ENCODE results near the gene ARHGAP12.
"Not testable (repeated sequence)": the region's sequence is repeated elsewhere in the genome, so short reads cannot be mapped to it uniquely, and the experiment has no call there.

Gene ARHGAP12

GRCh38 chr10:31773749-31774298, 154.8 kb downstream of the ARHGAP12 start:
- no peak for DNase-seq (ENCODE audit: extremely low read depth, low read depth)
- TF ChIP-seq CTCF (IDR thresholded peaks at IDR 0.05; ENCODE audit: low read depth, low read length, missing control alignments), result no peak
- H3K4me3 ChIP-seq (replicated peaks; ENCODE audit: low read depth, low read length), result no peak overlapping the region

GRCh38 chr10:31771331-31771831, 157.2 kb downstream of the ARHGAP12 start:
- no peak for TF ChIP-seq CTCF (IDR thresholded peaks at IDR 0.05; ENCODE audit: low read depth, low read length, missing control alignments)

GRCh38 chr10:31770307-31770902, 158.2 kb downstream of the ARHGAP12 start:
- peak; percentile 73 for TF ChIP-seq CTCF (IDR thresholded peaks at IDR 0.05; ENCODE audit: low read depth, low read length, missing control alignments)
- DNase-seq (ENCODE audit: extremely low read depth, low read depth), result no peak
- no peak overlapping the region for H3K4me3 ChIP-seq (replicated peaks; ENCODE audit: low read depth, low read length)

More at GRCh38 chr10:31771331-31771831, 157.2 kb downstream of the ARHGAP12 start:
- DNase-seq (ENCODE audit: extremely low read depth, low read depth), result no peak
- no peak overlapping the region for H3K4me3 ChIP-seq (replicated peaks; ENCODE audit: low read depth, low read length)

- H3K4me3 ChIP-seq (replicated peaks; ENCODE audit: low read depth, low read length), result no peak overlapping the region
- no peak for DNase-seq (ENCODE audit: extremely low read depth, low read depth)
- no peak for TF ChIP-seq CTCF (IDR thresholded peaks at IDR 0.05; ENCODE audit: low read depth, low read length, missing control alignments)
Observed at GRCh38 chr10:31769564-31769963, 159.1 kb downstream of the ARHGAP12 start.

GRCh38 chr10:31768935-31769334, 159.7 kb downstream of the ARHGAP12 start:
- not testable (repeated sequence) for H3K4me3 ChIP-seq (replicated peaks; ENCODE audit: low read depth, low read length); DNase-seq (ENCODE audit: extremely low read depth, low read depth)

- DNase-seq (ENCODE audit: extremely low read depth, low read depth), result no peak
- no peak for TF ChIP-seq CTCF (IDR thresholded peaks at IDR 0.05; ENCODE audit: low read depth, low read length, missing control alignments)
- no peak overlapping the region for H3K4me3 ChIP-seq (replicated peaks; ENCODE audit: low read depth, low read length)
Observed at GRCh38 chr10:31768467-31768866, 160.2 kb downstream of the ARHGAP12 start.

GRCh38 chr10:31765541-31765940, 163.1 kb downstream of the ARHGAP12 start:
- no peak overlapping the region for H3K4me3 ChIP-seq (replicated peaks; ENCODE audit: low read depth, low read length)
- no peak for TF ChIP-seq CTCF (IDR thresholded peaks at IDR 0.05; ENCODE audit: low read depth, low read length, missing control alignments)
- no peak for DNase-seq (ENCODE audit: extremely low read depth, low read depth)
